Keratinocyte (primary cell): ENCODE results near the gene ALK. TPM values are rescaled to one million over a fixed set of nuclear protein-coding genes. Genes with fewer than 3 reads are reported as not detected.

Source experiments
- DNase-seq: peaks from one replicate; pipeline ENCODE4 v3.0.0-alpha.2; 2011; ENCODE audit warnings: low read depth, missing footprints, low spot score
- FAIRE-seq: peaks from 2 replicates; lab custom pipeline; 2011; peaks lifted over from hg19 to GRCh38; lab: Jason Lieb, UNC
- H2AFZ ChIP-seq: 2 replicates; pipeline ENCODE4 v1.6.0; 2012; ENCODE audit warnings: low read length, control low read depth, inconsistent platforms; ENCODE audit not compliant: control insufficient read depth
- H3K27ac ChIP-seq: 2 replicates; pipeline ENCODE4 v1.5.1; 2011; ENCODE audit warnings: low read length; ENCODE audit not compliant: control insufficient read depth, insufficient read depth
- H3K27me3 ChIP-seq: 3 replicates; pipeline ENCODE4 v1.6.0; 2011; ENCODE audit warnings: low read length; ENCODE audit not compliant: control insufficient read depth, insufficient read depth; ENCODE audit errors: extremely low read depth
- H3K36me3 ChIP-seq, 2 experiments: 2 replicates in 1 of 2; 3 replicates in 1 of 2; pipeline ENCODE4 v1.5.1; 2011; ENCODE audit warnings: low read length in 2 of 2, mild to moderate bottlenecking in 1 of 2; ENCODE audit not compliant: control insufficient read depth in 2 of 2, insufficient read depth in 2 of 2; ENCODE audit errors: extremely low read depth in 1 of 2
- H3K4me1 ChIP-seq: 3 replicates; pipeline ENCODE4 v1.5.1; 2011; ENCODE audit warnings: low read length; ENCODE audit not compliant: control insufficient read depth, insufficient read depth; ENCODE audit errors: extremely low read depth
- H3K4me2 ChIP-seq: 3 replicates; pipeline ENCODE4 v1.6.0; 2011; ENCODE audit warnings: low read depth, low read length; ENCODE audit not compliant: control insufficient read depth, insufficient read depth; ENCODE audit errors: extremely low read depth
- H3K4me3 ChIP-seq, 3 experiments: fragments of 200-600 bp in 1 of 3; sonication (generic) in 1 of 3; 2 replicates in 2 of 3; 3 replicates in 1 of 3; pipeline ENCODE4 v1.5.1; 2011 to 2016; ENCODE audit warnings: low read length in 3 of 3, mild to moderate bottlenecking in 3 of 3, control low read depth in 2 of 3, inconsistent platforms in 1 of 3, low read depth in 1 of 3, mixed read lengths in 1 of 3, mixed run types in 1 of 3, moderate library complexity in 1 of 3; ENCODE audit not compliant: control insufficient read depth in 2 of 3, insufficient read depth in 2 of 3; ENCODE audit errors: extremely low read depth in 1 of 3
- H3K79me2 ChIP-seq: 2 replicates; pipeline ENCODE4 v1.6.0; 2012; ENCODE audit warnings: low read length; ENCODE audit not compliant: control insufficient read depth, insufficient read depth
- H3K9ac ChIP-seq: 3 replicates; pipeline ENCODE4 v1.6.0; 2011; ENCODE audit warnings: low read length; ENCODE audit not compliant: control insufficient read depth, insufficient read depth; ENCODE audit errors: extremely low read depth
- H3K9me1 ChIP-seq: 3 replicates; pipeline ENCODE4 v1.6.0; 2011; ENCODE audit warnings: low read length; ENCODE audit not compliant: control insufficient read depth, insufficient read depth; ENCODE audit errors: extremely low read depth
- H3K9me3 ChIP-seq: 2 replicates; pipeline ENCODE4 v1.5.1; 2012; ENCODE audit warnings: low read depth, low read length; ENCODE audit not compliant: control insufficient read depth
- H4K20me1 ChIP-seq: 3 replicates; pipeline ENCODE4 v1.6.0; 2011; ENCODE audit warnings: low read length; ENCODE audit not compliant: control insufficient read depth, insufficient read depth; ENCODE audit errors: extremely low read depth
- EZH2 ChIP-seq: IDR thresholded peaks from one replicate; pipeline ENCODE4 v1.6.1; 2012; ENCODE audit warnings: inconsistent platforms, mild to moderate bottlenecking, low read length, moderate library complexity
- dilution Hi-C: fragments of 300-500 bp; cut with MboI; formaldehyde crosslinking; loops from one replicate; pipeline ENCODE4 v1.7.0; 2020; ENCODE audit warnings: low sequenced_read_pairs; ENCODE audit not compliant: extremely low pct_ligation_motif_present
- polyA plus RNA-seq, 5 experiments: library from polyadenylated mRNA; depleted of rRNA in 3 of 5; stranded (reverse) in 3 of 5; stranded (forward) in 1 of 5; unstranded in 1 of 5; fragments of >200 nt; gene quantifications; 1 replicate in 1 of 5; 2 replicates in 3 of 5; 3 replicates in 1 of 5; pipeline versions ENCODE4 v1.2.1 to v1.2.3, GENCODE V29; 2011 to 2012; ENCODE audit warnings: missing spikeins in 2 of 5, low read depth in 1 of 5, low replicate concordance in 1 of 5
- TF ChIP-seq, protein P1 (sequence below), 3 experiments: IDR thresholded peaks in 1 of 3; conservative IDR thresholded peaks in 1 of 3; optimal IDR thresholded peaks in 1 of 3; 2 replicates in 2 of 3; 3 replicates in 1 of 3; pipeline versions ENCODE3 to v1.5.1; 2011; ENCODE audit warnings: low read length in 3 of 3, mild to moderate bottlenecking in 3 of 3, moderate library complexity in 2 of 3, control low read depth in 1 of 3, inconsistent platforms in 1 of 3; ENCODE audit not compliant: insufficient read depth in 2 of 3; ENCODE audit errors: extremely low read depth in 1 of 3

ALK gene
- polyA plus RNA-seq, 1 donor (not counting 4 experiments of a cell fraction or from before 2014, with no cell fraction given): not detected

DNA sequence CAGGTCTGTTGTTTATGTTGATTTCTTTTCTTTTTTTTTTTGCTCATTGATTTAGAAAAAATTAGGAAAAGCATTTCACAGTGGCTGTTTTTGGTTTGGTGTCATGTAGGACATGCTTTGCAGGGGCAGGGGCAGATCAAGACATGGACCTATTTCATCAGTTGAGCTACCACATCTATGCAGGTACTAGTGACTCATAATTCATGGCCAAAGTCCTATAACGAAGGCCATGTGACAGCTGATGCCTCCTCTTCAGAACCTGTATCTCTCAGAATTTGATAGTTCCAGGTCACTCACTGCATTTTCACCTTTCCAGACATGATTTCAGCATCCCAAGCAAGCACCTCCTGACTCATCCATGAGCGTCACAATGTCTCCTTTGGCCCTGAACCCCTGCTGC lies 195.8 kb downstream of the ALK start:
- no peak for TF ChIP-seq EZH2
- TF ChIP-seq, protein P1, sequence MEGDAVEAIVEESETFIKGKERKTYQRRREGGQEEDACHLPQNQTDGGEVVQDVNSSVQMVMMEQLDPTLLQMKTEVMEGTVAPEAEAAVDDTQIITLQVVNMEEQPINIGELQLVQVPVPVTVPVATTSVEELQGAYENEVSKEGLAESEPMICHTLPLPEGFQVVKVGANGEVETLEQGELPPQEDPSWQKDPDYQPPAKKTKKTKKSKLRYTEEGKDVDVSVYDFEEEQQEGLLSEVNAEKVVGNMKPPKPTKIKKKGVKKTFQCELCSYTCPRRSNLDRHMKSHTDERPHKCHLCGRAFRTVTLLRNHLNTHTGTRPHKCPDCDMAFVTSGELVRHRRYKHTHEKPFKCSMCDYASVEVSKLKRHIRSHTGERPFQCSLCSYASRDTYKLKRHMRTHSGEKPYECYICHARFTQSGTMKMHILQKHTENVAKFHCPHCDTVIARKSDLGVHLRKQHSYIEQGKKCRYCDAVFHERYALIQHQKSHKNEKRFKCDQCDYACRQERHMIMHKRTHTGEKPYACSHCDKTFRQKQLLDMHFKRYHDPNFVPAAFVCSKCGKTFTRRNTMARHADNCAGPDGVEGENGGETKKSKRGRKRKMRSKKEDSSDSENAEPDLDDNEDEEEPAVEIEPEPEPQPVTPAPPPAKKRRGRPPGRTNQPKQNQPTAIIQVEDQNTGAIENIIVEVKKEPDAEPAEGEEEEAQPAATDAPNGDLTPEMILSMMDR (optimal IDR thresholded peaks at IDR 0.05 in 1 of 3, IDR thresholded peaks at IDR 0.05 in 1 of 3, conservative IDR thresholded peaks at IDR 0.05 in 1 of 3; ENCODE audit: extremely low read depth in 1 of 3, insufficient read depth in 2 of 3, low read length in 3 of 3): no peak
- H3K27ac ChIP-seq: no peak overlapping the region
- no peaks in the 10 kb centered on the region for H3K9me3 ChIP-seq
- no peaks in the 10 kb centered on the region for H3K4me1 ChIP-seq
- no peaks in the 10 kb centered on the region for H3K79me2 ChIP-seq
- dilution Hi-C loops: no loop called here
- peaks cover 6% of the 10 kb centered on the region for H3K27me3 ChIP-seq
- H3K9ac ChIP-seq: no peak overlapping the region
- no peaks in the 10 kb centered on the region for H3K9me1 ChIP-seq
- no peak overlapping the region for H3K4me3 ChIP-seq
- FAIRE-seq (no peak), DNase-seq (no peak)
- H3K4me2 ChIP-seq: no peak overlapping the region
- H2AFZ ChIP-seq: no peak overlapping the region
- H3K36me3 ChIP-seq: no peaks in the 10 kb centered on the region
- no peaks in the 10 kb centered on the region for H4K20me1 ChIP-seq

DNA sequence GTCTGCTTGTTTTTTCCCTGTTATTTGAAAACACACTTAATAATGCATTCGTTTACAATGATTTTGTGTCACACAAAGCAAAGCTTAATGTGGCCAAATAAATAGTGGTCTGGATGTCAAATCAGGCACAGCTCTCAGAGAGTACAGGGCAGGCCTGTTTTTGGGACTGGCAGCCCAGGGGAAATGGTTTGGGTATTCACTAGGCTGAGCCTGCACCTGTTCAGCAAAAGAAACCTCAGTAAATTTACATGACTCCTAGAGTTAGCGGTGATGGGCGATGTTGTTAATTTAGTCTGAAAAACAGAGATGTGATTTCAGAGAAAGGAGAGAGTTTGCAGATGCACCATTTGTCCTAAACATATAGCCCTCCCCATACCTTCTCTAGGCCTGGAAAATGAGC lies 197.1 kb downstream of the ALK start:
- Histone ChIP-seq H3K4me1 (no peaks in the 10 kb centered on the region), H3K79me2 (no peaks in the 10 kb centered on the region), H3K27ac (no peak overlapping the region), H3K36me3 (no peaks in the 10 kb centered on the region), H3K27me3 (peaks cover 7% of the 10 kb centered on the region), H3K9ac (no peak overlapping the region), H4K20me1 (no peaks in the 10 kb centered on the region), H3K9me3 (no peaks in the 10 kb centered on the region), H2AFZ (no peak overlapping the region), H3K4me2 (no peak overlapping the region), H3K9me1 (no peaks in the 10 kb centered on the region), H3K4me3 (no peak overlapping the region)
- DNase-seq (no peak), FAIRE-seq (no peak)
- dilution Hi-C loops: no loop called here
- TF ChIP-seq, protein P1 (optimal IDR thresholded peaks at IDR 0.05 in 1 of 3, IDR thresholded peaks at IDR 0.05 in 1 of 3, conservative IDR thresholded peaks at IDR 0.05 in 1 of 3; ENCODE audit: extremely low read depth in 1 of 3, insufficient read depth in 2 of 3, low read length in 3 of 3): no peak
- no peak for TF ChIP-seq EZH2
